GM12873 (cell line): Measurements from ENCODE around the gene NPDC1.

Experiments used
- TF ChIP-seq, protein P1 (sequence below): IDR thresholded peaks from 2 replicates; pipeline ENCODE4 v1.5.1; 2012; ENCODE audit warnings: low read depth, mild to moderate bottlenecking, moderate library complexity, low read length, control low read depth; ENCODE audit not compliant: insufficient read depth; ENCODE audit errors: missing control alignments

Gene NPDC1

DNA sequence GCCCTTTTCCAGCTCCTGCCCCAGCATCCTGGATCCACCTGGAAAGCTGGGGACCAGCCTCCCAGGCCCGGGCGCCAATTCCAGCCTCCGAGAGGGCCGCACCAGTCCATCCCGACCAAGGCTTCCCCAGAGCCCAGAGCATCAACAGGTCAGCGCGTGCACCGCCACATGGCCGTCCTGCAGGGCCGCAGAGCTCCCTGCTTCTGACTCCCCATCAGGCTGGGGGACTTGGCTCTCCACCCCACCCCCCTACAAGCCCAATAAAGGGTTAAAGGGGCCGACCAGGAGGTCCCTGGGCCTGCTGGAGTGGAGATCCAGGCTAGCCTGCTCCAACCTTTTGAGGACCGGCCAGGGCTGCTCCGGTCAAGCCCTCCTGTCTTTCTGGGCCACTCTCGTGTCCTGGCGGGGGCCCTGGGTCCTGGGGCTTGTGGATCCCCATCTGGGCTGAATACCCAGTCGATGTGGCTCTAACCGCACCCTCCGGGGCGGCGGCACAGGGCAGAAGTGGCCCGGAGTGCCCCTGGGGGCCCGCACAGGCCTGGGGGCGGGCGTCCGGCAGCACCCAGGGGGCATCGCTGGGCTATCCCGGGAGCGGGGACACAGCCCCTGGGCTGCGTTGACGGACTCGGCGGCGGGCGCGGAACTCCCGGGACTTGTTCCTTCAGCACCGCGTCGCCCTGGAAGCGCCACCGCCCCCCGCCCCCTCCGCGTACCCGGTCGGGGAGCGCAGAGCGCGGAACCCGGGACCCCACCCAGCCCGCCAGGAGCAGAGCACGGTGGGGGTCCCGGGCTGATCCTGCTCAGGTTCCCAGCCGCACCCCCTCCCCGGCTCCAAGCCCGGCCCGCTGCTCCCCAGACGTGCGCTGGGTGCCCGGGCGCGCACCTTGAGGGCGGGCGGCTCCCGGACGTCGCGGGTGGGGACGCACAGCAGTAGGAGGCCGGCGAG, 7.3 kb upstream of the NPDC1 start:
- TF ChIP-seq, protein P1, sequence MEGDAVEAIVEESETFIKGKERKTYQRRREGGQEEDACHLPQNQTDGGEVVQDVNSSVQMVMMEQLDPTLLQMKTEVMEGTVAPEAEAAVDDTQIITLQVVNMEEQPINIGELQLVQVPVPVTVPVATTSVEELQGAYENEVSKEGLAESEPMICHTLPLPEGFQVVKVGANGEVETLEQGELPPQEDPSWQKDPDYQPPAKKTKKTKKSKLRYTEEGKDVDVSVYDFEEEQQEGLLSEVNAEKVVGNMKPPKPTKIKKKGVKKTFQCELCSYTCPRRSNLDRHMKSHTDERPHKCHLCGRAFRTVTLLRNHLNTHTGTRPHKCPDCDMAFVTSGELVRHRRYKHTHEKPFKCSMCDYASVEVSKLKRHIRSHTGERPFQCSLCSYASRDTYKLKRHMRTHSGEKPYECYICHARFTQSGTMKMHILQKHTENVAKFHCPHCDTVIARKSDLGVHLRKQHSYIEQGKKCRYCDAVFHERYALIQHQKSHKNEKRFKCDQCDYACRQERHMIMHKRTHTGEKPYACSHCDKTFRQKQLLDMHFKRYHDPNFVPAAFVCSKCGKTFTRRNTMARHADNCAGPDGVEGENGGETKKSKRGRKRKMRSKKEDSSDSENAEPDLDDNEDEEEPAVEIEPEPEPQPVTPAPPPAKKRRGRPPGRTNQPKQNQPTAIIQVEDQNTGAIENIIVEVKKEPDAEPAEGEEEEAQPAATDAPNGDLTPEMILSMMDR, result no peak

DNA sequence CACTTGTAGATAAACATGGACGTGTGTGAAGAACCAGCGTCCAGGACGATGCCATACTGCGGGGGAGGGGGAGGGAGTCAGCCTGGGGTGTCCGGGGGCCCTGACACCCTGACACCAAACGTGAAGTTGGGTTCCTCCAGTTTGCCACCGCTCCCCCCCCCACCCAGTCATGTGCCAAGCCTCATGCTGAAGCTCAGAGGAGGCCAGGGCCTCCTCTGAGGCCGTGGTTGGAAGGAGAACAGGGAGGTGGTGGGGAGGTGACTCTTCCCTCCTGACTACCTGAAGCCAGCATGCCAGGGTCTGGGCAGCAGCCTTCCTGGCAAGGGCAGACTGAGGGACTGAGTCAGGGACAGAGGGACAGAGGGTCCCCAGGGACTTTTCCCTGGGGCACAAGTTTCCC, 6.3 kb upstream of the NPDC1 start:
- TF ChIP-seq, protein P1, result no peak

DNA sequence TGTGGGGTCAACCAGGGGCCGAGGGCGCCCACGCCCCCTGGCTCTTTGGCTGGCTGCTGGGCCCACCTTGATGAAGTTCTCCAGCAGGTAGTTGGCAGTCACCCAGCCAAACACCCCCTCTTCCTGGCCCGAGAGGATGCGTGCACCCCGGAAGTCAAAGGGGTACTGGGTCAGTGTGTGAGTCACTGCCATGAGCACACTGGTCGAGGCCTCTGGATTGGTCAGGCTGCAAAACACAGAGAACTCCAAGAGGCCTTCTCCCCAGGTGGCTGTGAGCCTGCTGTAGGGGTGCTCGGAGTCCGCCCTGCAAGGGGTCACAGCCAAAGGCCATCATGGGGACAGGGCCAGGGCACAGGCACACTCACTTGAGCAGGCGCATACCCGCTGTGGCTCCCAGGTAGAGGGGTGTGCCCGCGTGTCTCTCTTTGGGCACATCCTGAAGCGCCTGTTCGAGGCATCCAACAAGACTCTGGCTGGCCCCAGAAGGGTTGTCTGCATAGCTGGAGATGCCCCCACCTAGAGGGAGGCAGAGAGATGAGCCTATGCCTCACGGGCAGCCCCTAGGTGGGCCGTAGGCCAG, 5.3 kb upstream of the NPDC1 start:
- TF ChIP-seq, protein P1, result no peak

DNA sequence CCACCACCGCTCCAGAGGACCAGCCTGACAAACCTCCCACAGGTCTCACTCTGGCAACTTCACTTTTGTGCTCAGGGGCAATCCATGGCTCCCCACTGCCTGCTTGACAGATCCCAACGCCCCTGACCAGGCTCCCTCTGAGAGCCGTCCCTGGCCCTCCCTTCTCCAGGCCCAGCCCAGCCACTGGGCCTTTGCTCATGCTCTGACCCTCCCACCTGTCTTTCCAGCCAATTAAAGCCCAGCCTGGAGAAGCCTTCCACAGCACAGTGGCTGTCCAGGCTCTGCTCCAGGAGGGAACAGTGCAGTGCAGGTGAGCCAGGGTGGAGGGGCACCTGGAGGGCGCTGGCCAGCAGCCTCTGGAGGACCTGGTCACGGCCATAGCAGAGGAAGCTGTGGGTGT, 4.6 kb upstream of the NPDC1 start:
- TF ChIP-seq, protein P1, result no peak

DNA sequence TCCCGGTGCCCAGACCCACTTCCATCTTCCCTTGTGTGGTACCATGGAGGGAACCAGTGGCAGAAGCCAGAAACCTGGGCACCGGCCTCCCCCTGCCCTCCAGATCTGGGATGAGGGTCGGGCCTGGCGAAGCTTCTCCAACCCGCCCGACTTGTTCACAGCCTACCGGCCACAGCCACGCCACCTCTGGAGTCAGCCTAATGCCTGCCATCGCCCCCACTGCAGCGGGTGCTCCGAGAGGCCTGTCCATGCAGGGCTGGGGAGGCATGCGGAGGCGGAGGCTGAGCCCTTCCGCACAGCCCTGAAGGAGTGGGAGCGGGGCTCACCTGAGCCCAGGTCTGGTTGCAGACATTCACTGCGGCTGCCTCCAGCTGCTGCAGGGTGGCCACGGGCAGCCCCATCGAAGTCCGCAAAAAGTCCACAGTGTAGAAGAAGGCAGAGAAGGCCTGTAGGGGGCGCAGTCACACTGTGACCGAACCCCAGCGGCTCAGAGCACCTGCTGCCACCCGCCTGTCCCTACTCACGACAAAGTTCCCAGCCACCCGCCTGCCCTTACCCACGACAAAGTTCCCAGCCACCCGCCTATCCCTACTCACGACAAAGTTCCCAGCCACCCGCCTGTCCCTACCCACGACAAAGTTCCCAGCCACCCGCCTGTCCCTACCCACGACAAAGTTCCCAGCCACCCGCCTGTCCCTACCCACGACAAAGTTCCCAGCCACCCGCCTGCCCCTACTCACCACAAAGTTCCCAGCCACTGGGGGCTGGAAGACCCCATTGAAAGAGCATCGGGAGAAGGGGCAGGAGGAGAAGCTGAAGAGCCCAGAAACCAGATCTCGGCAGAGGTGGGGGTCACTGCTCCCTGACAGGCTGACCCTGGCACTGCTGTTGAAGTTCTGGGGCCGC, 3.8 kb upstream of the NPDC1 start:
- TF ChIP-seq, protein P1, result peak; percentile 57

DNA sequence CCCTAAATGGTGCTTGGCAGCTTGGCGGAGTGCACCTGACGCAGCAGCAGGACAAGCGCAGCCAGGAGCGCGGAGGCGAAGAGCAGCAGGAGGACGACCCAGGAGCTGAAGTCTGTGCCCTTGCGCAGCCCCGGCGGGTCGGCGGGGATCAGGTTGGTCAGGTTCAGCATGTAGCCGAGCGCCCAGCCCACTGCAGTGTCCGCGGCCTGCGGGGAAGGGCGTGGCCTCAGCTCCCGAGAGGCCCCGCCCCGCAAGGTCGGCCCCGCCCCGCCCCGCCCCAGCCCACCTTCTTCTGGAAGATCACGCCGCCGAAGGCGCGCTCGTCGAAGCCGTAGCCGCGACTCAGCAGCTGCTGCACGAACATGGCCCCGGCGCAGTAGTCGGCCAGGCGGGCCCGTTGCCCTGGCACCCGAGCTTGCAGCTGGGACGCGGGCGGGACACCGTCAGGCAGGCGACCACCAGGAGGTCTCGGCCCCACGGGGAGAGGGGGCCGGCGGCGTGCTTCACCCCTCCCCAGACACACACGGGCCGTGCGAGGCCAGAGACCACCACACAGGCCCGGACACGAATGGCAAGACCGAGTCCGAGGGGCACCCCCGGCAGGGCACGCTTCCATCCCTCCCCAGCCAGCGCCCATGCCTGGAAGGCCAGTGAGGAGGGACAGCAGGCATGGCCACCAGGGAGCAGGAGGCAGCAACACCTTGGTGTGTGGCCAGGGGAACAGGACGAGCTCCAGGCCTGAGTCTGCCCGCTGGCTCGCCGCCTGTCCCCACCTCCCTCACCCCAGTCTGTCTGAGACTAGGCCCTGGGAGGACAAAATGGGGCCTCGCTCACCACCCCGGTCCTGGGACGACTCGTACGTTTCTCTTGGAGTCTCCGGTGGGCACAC, 2.9 kb upstream of the NPDC1 start:
- TF ChIP-seq, protein P1, result no peak
